ENCODE data around the gene AMELY. TPM values are rescaled to one million over a fixed set of nuclear protein-coding genes. Genes with fewer than 3 reads are reported as not detected.

The AMELY gene
- total RNA-seq, 1 donor from 2014 or later = not detected

GRCh38 chrY:6931779-6932396 lies 20.3 kb upstream of the AMELY start:
- no peaks in the 10 kb centered on the region for H3K36me3 ChIP-seq
- no peak for DNase-seq (ENCODE audit: extremely low spot score in 2 of 2)
- no peak overlapping the region for H3K27ac ChIP-seq
- no peak overlapping the region for H3K4me3 ChIP-seq
- no peaks in the 10 kb centered on the region for H3K4me1 ChIP-seq
- no peak for TF ChIP-seq CTCF (IDR thresholded peaks at IDR 0.05)
- no peak for TF ChIP-seq POLR2AphosphoS5 (IDR thresholded peaks at IDR 0.05; ENCODE audit: insufficient read depth in 1 of 2, low read depth in 1 of 2)
- TF ChIP-seq POLR2A (IDR thresholded peaks at IDR 0.05) = no peak
- H3K9me3 ChIP-seq = no peaks in the 10 kb centered on the region
- no peaks in the 10 kb centered on the region for H3K27me3 ChIP-seq
- intact Hi-C loops (cut with DNase I) = no loop called here

GRCh38 chrY:6929237-6929636 lies 17.7 kb upstream of the AMELY start:
- no peaks in the 10 kb centered on the region for H3K27me3 ChIP-seq
- intact Hi-C loops (cut with DNase I) = no loop called here
- no peak overlapping the region for H3K27ac ChIP-seq
- H3K36me3 ChIP-seq = no peaks in the 10 kb centered on the region
- TF ChIP-seq CTCF (IDR thresholded peaks at IDR 0.05) = no peak
- TF ChIP-seq POLR2AphosphoS5 (IDR thresholded peaks at IDR 0.05; ENCODE audit: insufficient read depth in 1 of 2, low read depth in 1 of 2) = no peak
- TF ChIP-seq POLR2A (IDR thresholded peaks at IDR 0.05) = no peak
- H3K9me3 ChIP-seq = no peaks in the 10 kb centered on the region
- no peak overlapping the region for H3K4me3 ChIP-seq
- no peak for DNase-seq (ENCODE audit: extremely low spot score in 2 of 2)
- no peaks in the 10 kb centered on the region for H3K4me1 ChIP-seq

- intact Hi-C loops (cut with DNase I) = no loop called here
- H3K4me1 ChIP-seq = no peaks in the 10 kb centered on the region
- TF ChIP-seq CTCF (IDR thresholded peaks at IDR 0.05) = no peak
- no peak for TF ChIP-seq POLR2A (IDR thresholded peaks at IDR 0.05)
- no peak for TF ChIP-seq POLR2AphosphoS5 (IDR thresholded peaks at IDR 0.05; ENCODE audit: insufficient read depth in 1 of 2, low read depth in 1 of 2)
Measured at GRCh38 chrY:6928265-6928664, 16.7 kb upstream of the AMELY start.

GRCh38 chrY:6921061-6921460 lies 9.5 kb upstream of the AMELY start:
- H3K4me1 ChIP-seq = no peaks in the 10 kb centered on the region
- H3K36me3 ChIP-seq = no peaks in the 10 kb centered on the region
- DNase-seq (ENCODE audit: extremely low spot score in 2 of 2) = no peak
- no peak for TF ChIP-seq POLR2A (IDR thresholded peaks at IDR 0.05)
- no peak for TF ChIP-seq POLR2AphosphoS5 (IDR thresholded peaks at IDR 0.05; ENCODE audit: insufficient read depth in 1 of 2, low read depth in 1 of 2)
- no peak for TF ChIP-seq CTCF (IDR thresholded peaks at IDR 0.05)
- H3K27me3 ChIP-seq = no peaks in the 10 kb centered on the region
- no peak overlapping the region for H3K4me3 ChIP-seq
- H3K9me3 ChIP-seq = no peaks in the 10 kb centered on the region
- intact Hi-C loops (cut with DNase I) = no loop called here
- no peak overlapping the region for H3K27ac ChIP-seq

More at GRCh38 chrY:6928265-6928664, 16.7 kb upstream of the AMELY start:
- Histone ChIP-seq H3K36me3 (no peaks in the 10 kb centered on the region), H3K4me3 (no peak overlapping the region), H3K9me3 (no peaks in the 10 kb centered on the region), H3K27ac (no peak overlapping the region), H3K27me3 (no peaks in the 10 kb centered on the region)
- DNase-seq (ENCODE audit: extremely low spot score in 2 of 2) = no peak

GRCh38 chrY:6913362-6913761 lies 1.8 kb upstream of the AMELY start:
- Histone ChIP-seq H3K27me3 (no peaks in the 10 kb centered on the region), H3K4me3 (no peak overlapping the region), H3K27ac (no peak overlapping the region), H3K36me3 (no peaks in the 10 kb centered on the region), H3K4me1 (no peaks in the 10 kb centered on the region), H3K9me3 (no peaks in the 10 kb centered on the region)
- TF ChIP-seq CTCF (IDR thresholded peaks at IDR 0.05) = no peak
- intact Hi-C loops (cut with DNase I) = no loop called here
- no peak for DNase-seq (ENCODE audit: extremely low spot score in 2 of 2)
